A549 (cell line): ENCODE measurements around the gene MAD1L1. TPM values are rescaled to one million over a fixed set of nuclear protein-coding genes. Genes with fewer than 3 reads are reported as not detected.

Experiments
- ATAC-seq, 2 experiments: fragments of 200-7000 bp in 1 of 2; fragments of >200 bp in 1 of 2; cut with Nextera tagmentation in 1 of 2; cut with Tn5 transposase in 1 of 2; 3 replicates each; pipeline versions ENCODE4 v1.8.0 to v1.9.1; 2018 to 2020; ENCODE audit warnings: mild to moderate bottlenecking in 1 of 2, moderate library complexity in 1 of 2
- CTCF ChIA-PET: fragments of 300-600 bp; sonication (Branson Sonifier 250); formaldehyde crosslinking; extraction: SDS; loops from one replicate; lab custom pipeline; 2021; ENCODE audit warnings: antibody characterized with exemption, inconsistent platforms; lab: Yijun Ruan, JAX
- POLR2A ChIA-PET: fragments of 350-600 bp; formaldehyde crosslinking; extraction: SDS; loops from one replicate; lab custom pipeline; 2021; ENCODE audit warnings: antibody characterized with exemption, inconsistent platforms; lab: Yijun Ruan, JAX
- DNase-seq, 2 experiments: peaks; one replicate each; pipeline versions ENCODE4 v3.0.0 to v3.0.0-alpha.2; 2011 to 2016; ENCODE audit warnings: low read depth in 1 of 2, low spot score in 1 of 2
- FAIRE-seq: peaks from 2 replicates; lab custom pipeline; 2011; peaks lifted over from hg19 to GRCh38; lab: Jason Lieb, UNC
- H3K27ac ChIP-seq, 2 experiments: fragments of >200 bp; sonication (Bioruptor Twin); formaldehyde crosslinking; 3 replicates each; pipeline ENCODE4 v1.5.1; 2016 to 2017
- H3K4me1 ChIP-seq: fragments of >200 bp; sonication (Bioruptor Twin); formaldehyde crosslinking; 3 replicates; pipeline ENCODE4 v1.6.1; 2016
- H3K4me2 ChIP-seq: fragments of >200 bp; sonication (Bioruptor Twin); formaldehyde crosslinking; 3 replicates; pipeline ENCODE4 v1.6.1; 2016
- H3K4me3 ChIP-seq: fragments of >200 bp; sonication (Bioruptor Twin); formaldehyde crosslinking; 3 replicates; pipeline ENCODE4 v1.5.1; 2016
- H3K9me3 ChIP-seq: fragments of >200 bp; sonication (Bioruptor Twin); formaldehyde crosslinking; 3 replicates; pipeline ENCODE4 v1.6.1; 2016
- CEBPB ChIP-seq, 2 experiments: fragments of >200 bp in 1 of 2; sonication (Bioruptor Twin) in 1 of 2; formaldehyde crosslinking in 1 of 2; IDR thresholded peaks; 2 replicates each; pipeline ENCODE4 v1.6.1; 2012 to 2016
- EHF ChIP-seq: fragments of 250-450 bp; sonication (Bioruptor Pico); IDR thresholded peaks from 2 replicates; pipeline ENCODE4 v1.5.0; 2020; ENCODE audit warnings: mild to moderate bottlenecking
- ESRRA ChIP-seq: fragments of 150-350 bp; IDR thresholded peaks from 2 replicates; pipeline ENCODE4 v1.6.1; 2014; ENCODE audit warnings: mild to moderate bottlenecking, low read length, borderline replicate concordance
- FOSB ChIP-seq: fragments of 250-450 bp; sonication (Bioruptor Pico); IDR thresholded peaks from 2 replicates; pipeline ENCODE4 v1.5.0; 2020; ENCODE audit warnings: mild to moderate bottlenecking, moderate library complexity
- HEYL ChIP-seq: fragments of 250-450 bp; sonication (Bioruptor Pico); IDR thresholded peaks from 2 replicates; pipeline ENCODE4 v1.8.0; 2021; ENCODE audit warnings: mild to moderate bottlenecking, moderate library complexity
- HOXA7 ChIP-seq: fragments of 250-450 bp; sonication (Bioruptor Pico); IDR thresholded peaks from 2 replicates; pipeline ENCODE4 v1.5.0; 2020; ENCODE audit warnings: mild to moderate bottlenecking, moderate library complexity
- HOXB5 ChIP-seq: fragments of 250-450 bp; sonication (Bioruptor Pico); IDR thresholded peaks from 2 replicates; pipeline ENCODE4 v1.5.0; 2020; ENCODE audit warnings: mild to moderate bottlenecking, moderate library complexity
- KDM5A ChIP-seq: fragments of 200-600 bp; sonication (generic); IDR thresholded peaks from 2 replicates; pipeline ENCODE4 v1.6.1; 2016; ENCODE audit warnings: antibody characterized with exemption, mild to moderate bottlenecking
- MYC ChIP-seq: IDR thresholded peaks from 2 replicates; pipeline ENCODE4 v1.6.1; 2012; ENCODE audit warnings: mild to moderate bottlenecking, inconsistent platforms, low read length, improper control_type of control experiment, borderline replicate concordance
- RARB ChIP-seq: fragments of 250-450 bp; sonication (Bioruptor Pico); IDR thresholded peaks from 2 replicates; pipeline ENCODE4 v1.8.0; 2021; ENCODE audit warnings: mild to moderate bottlenecking, moderate library complexity
- RFX5 ChIP-seq: fragments of 450-650 bp; IDR thresholded peaks from 2 replicates; pipeline ENCODE4 v1.7.1; 2014; ENCODE audit warnings: antibody characterized with exemption, mild to moderate bottlenecking, moderate library complexity
- RNF2 ChIP-seq: fragments of 200-600 bp; sonication (generic); IDR thresholded peaks from 2 replicates; pipeline ENCODE4 v1.6.1; 2016; ENCODE audit warnings: low read depth, mild to moderate bottlenecking, antibody characterized with exemption, moderate library complexity, borderline replicate concordance
- TP53 ChIP-seq: fragments of 250-450 bp; sonication (Bioruptor Pico); IDR thresholded peaks from 2 replicates; pipeline ENCODE4 v1.5.0; 2021; ENCODE audit warnings: mild to moderate bottlenecking, moderate library complexity
- ZFP36 ChIP-seq: fragments of 450-650 bp; IDR thresholded peaks from 2 replicates; pipeline ENCODE4 v1.6.1; 2014; ENCODE audit warnings: borderline replicate concordance; ENCODE audit not compliant: partially characterized antibody
- ZNF302 ChIP-seq: fragments of 250-450 bp; sonication (Bioruptor Pico); IDR thresholded peaks from 2 replicates; pipeline ENCODE4 v1.9.0; 2021; ENCODE audit warnings: inconsistent platforms, mild to moderate bottlenecking, moderate library complexity
- WGBS: methylation state at CpG from one replicate; pipeline ENCODE4 v1.1.6; 2017; ENCODE audit errors: missing lambda C conversion rate; 5-methylcytosine and 5-hydroxymethylcytosine counted together
- polyA plus RNA-seq, 4 experiments: library from polyadenylated mRNA; depleted of rRNA in 3 of 4; stranded (reverse); fragments of >200 nt; fragmentation: RNase III in 1 of 4; extraction: RNeasy Plus Mini Kit Qiagen cat#74134 plus additional on column Dnase treatment in 1 of 4; gene quantifications; 2 replicates in 3 of 4; 3 replicates in 1 of 4; pipeline ENCODE4 v1.2.3, GENCODE V29; 2011 to 2017
- TF ChIP-seq, protein P1 (sequence below): fragments of 250-450 bp; sonication (Bioruptor Pico); IDR thresholded peaks from 2 replicates; pipeline ENCODE4 v1.5.0; 2020; ENCODE audit warnings: low read depth, mild to moderate bottlenecking, moderate library complexity
- TF ChIP-seq, protein P2 (sequence below): fragments of 450-650 bp; IDR thresholded peaks from 2 replicates; pipeline ENCODE4 v1.6.1; 2014; ENCODE audit warnings: antibody characterized with exemption
- TF ChIP-seq, protein P3 (sequence below): fragments of >200 bp; sonication (Bioruptor Twin); formaldehyde crosslinking; IDR thresholded peaks from 2 replicates; pipeline ENCODE4 v1.6.1; 2016
- TF ChIP-seq, protein P4 (sequence below): fragments of >200 bp; sonication (Bioruptor Twin); formaldehyde crosslinking; IDR thresholded peaks from 3 replicates; pipeline ENCODE4 v1.5.1; 2016
- TF ChIP-seq, protein P5 (sequence below): IDR thresholded peaks from 2 replicates; pipeline ENCODE4 v1.6.1; 2012

Gene MAD1L1
- polyA plus RNA-seq, 2 of the 4 experiments (the other 2 are of a cell fraction) = 13.6 to 16.6 TPM

DNA sequence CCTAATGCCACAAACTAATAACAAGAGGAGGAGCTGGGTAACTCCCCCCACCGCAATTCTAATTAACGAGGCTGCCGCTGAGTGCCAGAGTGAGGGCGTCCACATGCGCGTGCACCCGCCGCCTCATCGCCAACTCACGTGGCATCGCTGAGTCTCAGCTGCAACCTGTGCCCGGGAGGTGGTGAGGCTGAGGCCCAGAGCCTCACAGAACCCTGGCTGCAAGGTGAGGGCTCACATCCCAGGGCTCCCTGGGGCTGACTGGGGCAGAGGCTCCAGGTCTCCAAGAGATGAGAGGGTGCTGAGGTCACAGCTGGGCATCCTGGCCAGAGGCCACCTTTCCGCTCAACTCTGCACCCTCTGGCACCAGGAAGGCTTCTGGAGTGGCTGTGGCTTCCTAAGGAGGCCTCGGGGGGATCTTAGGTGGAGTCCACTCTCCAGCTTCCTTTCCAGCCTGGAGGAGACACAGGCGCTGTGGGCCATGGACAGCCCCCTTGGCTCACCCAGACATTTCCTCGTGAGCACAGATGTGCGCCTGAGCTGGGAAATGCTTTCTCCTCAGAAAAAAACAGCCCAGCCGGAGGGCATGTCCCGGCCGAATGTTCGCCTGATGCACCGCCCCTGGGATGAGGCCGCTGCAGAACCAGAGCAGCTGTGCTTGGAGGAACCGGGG, 242.6 kb downstream of the MAD1L1 start:
- ChIA-PET CTCF (no interaction called here), POLR2A (no interaction called here)
- no peak for FAIRE-seq
- no peak for TF ChIP-seq MYC
- TF ChIP-seq, protein P1, sequence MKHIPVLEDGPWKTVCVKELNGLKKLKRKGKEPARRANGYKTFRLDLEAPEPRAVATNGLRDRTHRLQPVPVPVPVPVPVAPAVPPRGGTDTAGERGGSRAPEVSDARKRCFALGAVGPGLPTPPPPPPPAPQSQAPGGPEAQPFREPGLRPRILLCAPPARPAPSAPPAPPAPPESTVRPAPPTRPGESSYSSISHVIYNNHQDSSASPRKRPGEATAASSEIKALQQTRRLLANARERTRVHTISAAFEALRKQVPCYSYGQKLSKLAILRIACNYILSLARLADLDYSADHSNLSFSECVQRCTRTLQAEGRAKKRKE (CRISPR knock-in tag) = no peak
- TF ChIP-seq, protein P2, sequence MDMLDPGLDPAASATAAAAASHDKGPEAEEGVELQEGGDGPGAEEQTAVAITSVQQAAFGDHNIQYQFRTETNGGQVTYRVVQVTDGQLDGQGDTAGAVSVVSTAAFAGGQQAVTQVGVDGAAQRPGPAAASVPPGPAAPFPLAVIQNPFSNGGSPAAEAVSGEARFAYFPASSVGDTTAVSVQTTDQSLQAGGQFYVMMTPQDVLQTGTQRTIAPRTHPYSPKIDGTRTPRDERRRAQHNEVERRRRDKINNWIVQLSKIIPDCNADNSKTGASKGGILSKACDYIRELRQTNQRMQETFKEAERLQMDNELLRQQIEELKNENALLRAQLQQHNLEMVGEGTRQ = no peak
- TF ChIP-seq ZFP36 = no peak
- TF ChIP-seq RARB (CRISPR knock-in tag) = no peak
- TF ChIP-seq, protein P3, sequence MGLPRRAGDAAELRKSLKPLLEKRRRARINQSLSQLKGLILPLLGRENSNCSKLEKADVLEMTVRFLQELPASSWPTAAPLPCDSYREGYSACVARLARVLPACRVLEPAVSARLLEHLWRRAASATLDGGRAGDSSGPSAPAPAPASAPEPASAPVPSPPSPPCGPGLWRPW = no peak
- TF ChIP-seq, protein P4, sequence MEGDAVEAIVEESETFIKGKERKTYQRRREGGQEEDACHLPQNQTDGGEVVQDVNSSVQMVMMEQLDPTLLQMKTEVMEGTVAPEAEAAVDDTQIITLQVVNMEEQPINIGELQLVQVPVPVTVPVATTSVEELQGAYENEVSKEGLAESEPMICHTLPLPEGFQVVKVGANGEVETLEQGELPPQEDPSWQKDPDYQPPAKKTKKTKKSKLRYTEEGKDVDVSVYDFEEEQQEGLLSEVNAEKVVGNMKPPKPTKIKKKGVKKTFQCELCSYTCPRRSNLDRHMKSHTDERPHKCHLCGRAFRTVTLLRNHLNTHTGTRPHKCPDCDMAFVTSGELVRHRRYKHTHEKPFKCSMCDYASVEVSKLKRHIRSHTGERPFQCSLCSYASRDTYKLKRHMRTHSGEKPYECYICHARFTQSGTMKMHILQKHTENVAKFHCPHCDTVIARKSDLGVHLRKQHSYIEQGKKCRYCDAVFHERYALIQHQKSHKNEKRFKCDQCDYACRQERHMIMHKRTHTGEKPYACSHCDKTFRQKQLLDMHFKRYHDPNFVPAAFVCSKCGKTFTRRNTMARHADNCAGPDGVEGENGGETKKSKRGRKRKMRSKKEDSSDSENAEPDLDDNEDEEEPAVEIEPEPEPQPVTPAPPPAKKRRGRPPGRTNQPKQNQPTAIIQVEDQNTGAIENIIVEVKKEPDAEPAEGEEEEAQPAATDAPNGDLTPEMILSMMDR = no peak
- no peak for TF ChIP-seq FOSB (CRISPR knock-in tag)
- no peak for TF ChIP-seq HOXA7 (CRISPR knock-in tag)
- no peak for TF ChIP-seq ZNF302 (CRISPR knock-in tag)
- TF ChIP-seq HOXB5 = no peak
- no peak for TF ChIP-seq KDM5A
- no peak for TF ChIP-seq CEBPB (IDR thresholded peaks at IDR 0.05)
- TF ChIP-seq, protein P5, sequence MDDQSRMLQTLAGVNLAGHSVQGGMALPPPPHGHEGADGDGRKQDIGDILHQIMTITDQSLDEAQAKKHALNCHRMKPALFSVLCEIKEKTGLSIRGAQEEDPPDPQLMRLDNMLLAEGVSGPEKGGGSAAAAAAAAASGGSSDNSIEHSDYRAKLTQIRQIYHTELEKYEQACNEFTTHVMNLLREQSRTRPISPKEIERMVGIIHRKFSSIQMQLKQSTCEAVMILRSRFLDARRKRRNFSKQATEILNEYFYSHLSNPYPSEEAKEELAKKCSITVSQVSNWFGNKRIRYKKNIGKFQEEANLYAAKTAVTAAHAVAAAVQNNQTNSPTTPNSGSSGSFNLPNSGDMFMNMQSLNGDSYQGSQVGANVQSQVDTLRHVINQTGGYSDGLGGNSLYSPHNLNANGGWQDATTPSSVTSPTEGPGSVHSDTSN = no peak
- no peak for TF ChIP-seq EHF (CRISPR knock-in tag)
- TF ChIP-seq RNF2 = no peak
- H3K27ac ChIP-seq = no peak overlapping the region
- H3K4me1 ChIP-seq = no peaks in the 10 kb centered on the region
- WGBS = 92% methylated on average over 10 of the region's 24 CpGs
- no peak for ATAC-seq
- DNase-seq = no peak
- H3K4me3 ChIP-seq = no peak overlapping the region
- no peak overlapping the region for H3K4me2 ChIP-seq
- no peaks in the 10 kb centered on the region for H3K9me3 ChIP-seq

DNA sequence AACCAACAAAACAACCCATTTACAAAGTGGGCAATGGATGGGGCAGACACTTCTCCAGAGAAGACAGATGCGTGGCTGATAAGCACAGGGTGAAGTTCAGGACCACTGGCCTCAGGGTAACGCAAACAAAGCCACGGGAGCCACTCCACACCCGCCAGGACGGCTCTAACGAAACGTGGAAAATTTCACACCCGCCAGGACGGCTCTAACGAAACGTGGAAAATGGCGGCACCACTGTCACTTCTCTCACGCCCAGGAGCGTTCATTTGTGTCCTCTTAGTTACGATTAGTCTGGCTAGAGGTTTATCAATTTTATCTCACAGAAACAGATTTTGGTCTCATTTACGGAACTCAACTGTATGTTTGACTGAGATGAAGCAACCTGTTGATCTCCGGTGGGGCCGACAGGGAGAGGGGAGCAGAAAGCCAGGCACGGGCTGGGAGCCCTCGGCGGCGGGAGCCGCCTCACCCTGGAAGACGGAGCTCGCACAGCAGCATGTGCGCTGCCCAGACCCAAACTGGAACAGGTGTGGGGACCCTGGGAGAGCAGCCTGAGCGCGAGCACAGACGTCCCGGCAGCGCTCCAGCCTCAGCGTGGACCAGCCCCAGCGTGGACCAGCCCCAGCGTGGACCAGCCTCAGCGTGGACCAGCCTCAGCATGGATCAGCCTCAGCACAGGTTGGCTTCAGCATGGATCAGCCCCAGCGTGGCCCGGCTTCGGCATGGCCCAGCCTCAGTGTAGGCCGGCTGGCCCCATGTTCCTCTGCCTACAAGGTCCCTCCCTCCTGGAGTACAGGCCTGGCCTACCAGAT, 243.5 kb downstream of the MAD1L1 start:
- Histone ChIP-seq H3K4me3 (no peak overlapping the region), H3K9me3 (no peaks in the 10 kb centered on the region), H3K4me2 (no peak overlapping the region), H3K4me1 (no peaks in the 10 kb centered on the region), H3K27ac (no peak overlapping the region)
- ChIA-PET POLR2A (no interaction called here), CTCF (no interaction called here)
- TF ChIP-seq RFX5 = no peak
- TF ChIP-seq HEYL (CRISPR knock-in tag) = no peak
- TF ChIP-seq ESRRA = no peak
- TF ChIP-seq TP53 (CRISPR knock-in tag) = no peak
- ATAC-seq (no peak), FAIRE-seq (no peak), DNase-seq (no peak)
- WGBS = 90% methylated on average over 36 of the region's 39 CpGs
